Measurements from ENCODE around the gene MRPL9.

The MRPL9 gene

GRCh38 chr1:151710187-151710840, 53.0 kb downstream of the MRPL9 start:
- peak; percentile 52 for DNase-seq (ENCODE audit: low read depth)

All from iris pigment epithelial cell (primary cell).